ENCODE results near the gene DCDC1.

Gene DCDC1

GRCh38 chr11:30861064-30861463 is 508.5 kb downstream of the DCDC1 start:
- TF ChIP-seq YY1 (IDR thresholded peaks at IDR 0.05; ENCODE audit: low read depth) (no peak), NFIC (IDR thresholded peaks at IDR 0.05) (no peak)

- TF ChIP-seq MAX (IDR thresholded peaks at IDR 0.05) (no peak), RAD21 (IDR thresholded peaks at IDR 0.05; ENCODE audit: low read depth) (no peak), CEBPB (IDR thresholded peaks at IDR 0.05) (no peak), REST (IDR thresholded peaks at IDR 0.05; ENCODE audit: low read depth) (no peak), FOXM1 (IDR thresholded peaks at IDR 0.05; ENCODE audit: borderline replicate concordance, low read depth) (no peak), CREB1 (IDR thresholded peaks at IDR 0.05; ENCODE audit: low read depth) (no peak), EP300 (IDR thresholded peaks at IDR 0.05; ENCODE audit: borderline replicate concordance) (no peak), ZBTB7A (IDR thresholded peaks at IDR 0.05; ENCODE audit: low read depth) (no peak), TCF12 (IDR thresholded peaks at IDR 0.05; ENCODE audit: low read depth) (no peak), NFIC (IDR thresholded peaks at IDR 0.05) (no peak)
Observed at GRCh38 chr11:30860146-30860545, 509.4 kb downstream of the DCDC1 start.

- TF ChIP-seq CREB1 (IDR thresholded peaks at IDR 0.05; ENCODE audit: low read depth) (no peak), YY1 (IDR thresholded peaks at IDR 0.05; ENCODE audit: low read depth) (no peak), REST (IDR thresholded peaks at IDR 0.05; ENCODE audit: low read depth) (no peak), TCF12 (IDR thresholded peaks at IDR 0.05; ENCODE audit: low read depth) (no peak), EGR1 (IDR thresholded peaks at IDR 0.05) (no peak), RAD21 (IDR thresholded peaks at IDR 0.05; ENCODE audit: low read depth) (no peak), TAF1 (IDR thresholded peaks at IDR 0.05; ENCODE audit: low read depth) (no peak)
Observed at GRCh38 chr11:30859669-30860068, 509.9 kb downstream of the DCDC1 start.

GRCh38 chr11:30855383-30856006 is 514.0 kb downstream of the DCDC1 start:
- TF ChIP-seq RAD21 (IDR thresholded peaks at IDR 0.05; ENCODE audit: low read depth) (peak; percentile 63), TAF1 (IDR thresholded peaks at IDR 0.05; ENCODE audit: low read depth) (no peak)

GRCh38 chr11:30853439-30853838 is 516.1 kb downstream of the DCDC1 start:
- TF ChIP-seq TCF12 (IDR thresholded peaks at IDR 0.05; ENCODE audit: low read depth), result no peak
- TF ChIP-seq NFIC (IDR thresholded peaks at IDR 0.05), result no peak
- no peak for TF ChIP-seq CREB1 (IDR thresholded peaks at IDR 0.05; ENCODE audit: low read depth)
- TF ChIP-seq TEAD4 (IDR thresholded peaks at IDR 0.05), result no peak
- no peak for TF ChIP-seq REST (IDR thresholded peaks at IDR 0.05; ENCODE audit: low read depth)
- TF ChIP-seq FOXM1 (IDR thresholded peaks at IDR 0.05; ENCODE audit: borderline replicate concordance, low read depth), result no peak
- TF ChIP-seq YY1 (IDR thresholded peaks at IDR 0.05; ENCODE audit: low read depth), result no peak
- no peak for TF ChIP-seq CEBPB (IDR thresholded peaks at IDR 0.05)
- TF ChIP-seq EP300 (IDR thresholded peaks at IDR 0.05; ENCODE audit: borderline replicate concordance), result no peak
- no peak for TF ChIP-seq EGR1 (IDR thresholded peaks at IDR 0.05)
- TF ChIP-seq RAD21 (IDR thresholded peaks at IDR 0.05; ENCODE audit: low read depth), result no peak
- no peak for TF ChIP-seq TAF1 (IDR thresholded peaks at IDR 0.05; ENCODE audit: low read depth)
- TF ChIP-seq USF1 (IDR thresholded peaks at IDR 0.05), result no peak
- TF ChIP-seq MAX (IDR thresholded peaks at IDR 0.05), result no peak
- no peak for TF ChIP-seq ZBTB7A (IDR thresholded peaks at IDR 0.05; ENCODE audit: low read depth)

All from Ishikawa (cell line).